GM12891 (cell line): ENCODE measurements around the gene ELMO1.
A peak's percentile ranks its signal among the peaks of the same experiment; 100 is the strongest.

Experiments
- DNase-seq: peaks from one replicate; pipeline ENCODE4 v3.0.0; 2011; ENCODE audit warnings: low spot score; ENCODE audit not compliant: insufficient read length
- FAIRE-seq: peaks from 2 replicates; lab custom pipeline; 2011; peaks lifted over from hg19 to GRCh38; lab: Jason Lieb, UNC
- PAX5 ChIP-seq: IDR thresholded peaks from 2 replicates; pipeline ENCODE4 v1.6.1; 2011; ENCODE audit warnings: low read length, moderate library complexity, mild to moderate bottlenecking; ENCODE audit not compliant: insufficient read depth, severe bottlenecking
- POLR2A ChIP-seq: IDR thresholded peaks from 2 replicates; pipeline ENCODE4 v1.6.1; 2011; ENCODE audit warnings: low read depth, low read length, control low read depth
- POLR2AphosphoS5 ChIP-seq: IDR thresholded peaks from 2 replicates; pipeline ENCODE4 v1.6.1; 2011; ENCODE audit warnings: low read depth, low read length, control low read depth
- POU2F2 ChIP-seq: IDR thresholded peaks from 2 replicates; pipeline ENCODE4 v1.6.1; 2011; ENCODE audit warnings: low read depth, mild to moderate bottlenecking, control low read depth, low read length, moderate library complexity
- SPI1 ChIP-seq: IDR thresholded peaks from 2 replicates; pipeline ENCODE4 v1.6.1; 2011; ENCODE audit warnings: low read depth, low read length, control low read depth
- TAF1 ChIP-seq: IDR thresholded peaks from 2 replicates; pipeline ENCODE4 v1.6.1; 2011; ENCODE audit warnings: low read depth, low read length, control low read depth

ELMO1 gene

GRCh38 chr7:37414352-37414983, 34.2 kb downstream of the ELMO1 start:
- FAIRE-seq (no peak), DNase-seq (no peak)
- TF ChIP-seq POLR2AphosphoS5 (no peak), POU2F2 (no peak), SPI1 (no peak), PAX5 (no peak), TAF1 (no peak), POLR2A (no peak)

GRCh38 chr7:37411444-37412034, 37.1 kb downstream of the ELMO1 start:
- no peak for TF ChIP-seq PAX5
- no peak for TF ChIP-seq POU2F2
- no peak for TF ChIP-seq TAF1
- TF ChIP-seq POLR2AphosphoS5: no peak
- TF ChIP-seq SPI1: no peak
- TF ChIP-seq POLR2A: no peak
- FAIRE-seq: no peak
- no peak for DNase-seq

- DNase-seq (no peak), FAIRE-seq (peak; percentile 38)
- TF ChIP-seq SPI1 (peak; percentile 44; the same call in 1 of the 2 replicates), POLR2A (no peak)
Measured at GRCh38 chr7:37410305-37411229, 38.1 kb downstream of the ELMO1 start.

- FAIRE-seq (no peak), DNase-seq (no peak)
- TF ChIP-seq SPI1: peak; percentile 27; the same call in 1 of the 2 replicates
- no peak for TF ChIP-seq TAF1
- no peak for TF ChIP-seq POLR2AphosphoS5
Measured at GRCh38 chr7:37409461-37409860, 39.2 kb downstream of the ELMO1 start.

- no peak for DNase-seq
- FAIRE-seq: peak; percentile 88
- peak; percentile 66 for TF ChIP-seq SPI1
- TF ChIP-seq PAX5: no peak
Measured at GRCh38 chr7:37408291-37409228, 40.1 kb downstream of the ELMO1 start.

GRCh38 chr7:37405603-37406122, 43.0 kb downstream of the ELMO1 start:
- no peak for DNase-seq
- no peak for FAIRE-seq
- no peak for TF ChIP-seq SPI1
- TF ChIP-seq TAF1: no peak
- no peak for TF ChIP-seq POLR2AphosphoS5
- no peak for TF ChIP-seq POLR2A
- no peak for TF ChIP-seq POU2F2
- no peak for TF ChIP-seq PAX5

- TF ChIP-seq POU2F2: no peak
- TF ChIP-seq SPI1: no peak
- TF ChIP-seq POLR2A: no peak
- TF ChIP-seq TAF1: no peak
- TF ChIP-seq PAX5: no peak
- no peak for TF ChIP-seq POLR2AphosphoS5
- no peak for FAIRE-seq
- DNase-seq: no peak
Measured at GRCh38 chr7:37405128-37405527, 43.5 kb downstream of the ELMO1 start.

- DNase-seq: no peak
- no peak for FAIRE-seq
- TF ChIP-seq SPI1: no peak
- no peak for TF ChIP-seq PAX5
- no peak for TF ChIP-seq TAF1
- TF ChIP-seq POLR2A: no peak
- TF ChIP-seq POLR2AphosphoS5: no peak
- no peak for TF ChIP-seq POU2F2
Measured at GRCh38 chr7:37399876-37400421, 48.7 kb downstream of the ELMO1 start.

- DNase-seq (no peak), FAIRE-seq (no peak)
- TF ChIP-seq POU2F2 (no peak), PAX5 (no peak), TAF1 (no peak), POLR2AphosphoS5 (no peak), SPI1 (no peak), POLR2A (no peak)
Measured at GRCh38 chr7:37398403-37398802, 50.3 kb downstream of the ELMO1 start.
